Iris pigment epithelial cell (primary cell): ENCODE results near the gene ANAPC2.
"Not testable (repeated sequence)": the region's sequence is repeated elsewhere in the genome, so short reads cannot be mapped to it uniquely, and the experiment has no call there.

Experiments used
- DNase-seq: peaks from one replicate; pipeline ENCODE4 v3.0.0-alpha.2; 2011; ENCODE audit warnings: low read depth

The ANAPC2 gene

DNA sequence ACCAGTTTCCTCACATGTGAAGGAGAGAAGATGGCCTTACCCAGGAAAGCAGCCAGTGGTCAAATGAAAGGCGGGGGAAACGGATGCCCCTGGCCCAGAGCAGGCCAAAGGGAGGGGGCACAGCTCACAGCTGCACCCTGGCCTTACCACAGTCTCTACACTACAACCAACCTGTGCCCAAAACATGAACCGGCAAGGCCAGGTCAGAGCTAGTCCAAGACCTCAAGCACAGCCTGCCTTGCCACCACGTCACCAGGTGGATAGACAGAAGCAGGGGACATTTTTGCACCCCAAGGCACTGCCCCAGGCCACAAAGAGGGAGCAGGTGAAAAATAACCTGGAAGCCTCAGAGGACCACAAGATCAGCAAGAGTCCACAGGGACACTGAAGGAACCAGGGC lies 44.9 kb downstream of the ANAPC2 start:
- DNase-seq = no peak

- no peak for DNase-seq
Observed at GRCh38 chr9:137141976-137142936, 46.1 kb downstream of the ANAPC2 start.

DNA sequence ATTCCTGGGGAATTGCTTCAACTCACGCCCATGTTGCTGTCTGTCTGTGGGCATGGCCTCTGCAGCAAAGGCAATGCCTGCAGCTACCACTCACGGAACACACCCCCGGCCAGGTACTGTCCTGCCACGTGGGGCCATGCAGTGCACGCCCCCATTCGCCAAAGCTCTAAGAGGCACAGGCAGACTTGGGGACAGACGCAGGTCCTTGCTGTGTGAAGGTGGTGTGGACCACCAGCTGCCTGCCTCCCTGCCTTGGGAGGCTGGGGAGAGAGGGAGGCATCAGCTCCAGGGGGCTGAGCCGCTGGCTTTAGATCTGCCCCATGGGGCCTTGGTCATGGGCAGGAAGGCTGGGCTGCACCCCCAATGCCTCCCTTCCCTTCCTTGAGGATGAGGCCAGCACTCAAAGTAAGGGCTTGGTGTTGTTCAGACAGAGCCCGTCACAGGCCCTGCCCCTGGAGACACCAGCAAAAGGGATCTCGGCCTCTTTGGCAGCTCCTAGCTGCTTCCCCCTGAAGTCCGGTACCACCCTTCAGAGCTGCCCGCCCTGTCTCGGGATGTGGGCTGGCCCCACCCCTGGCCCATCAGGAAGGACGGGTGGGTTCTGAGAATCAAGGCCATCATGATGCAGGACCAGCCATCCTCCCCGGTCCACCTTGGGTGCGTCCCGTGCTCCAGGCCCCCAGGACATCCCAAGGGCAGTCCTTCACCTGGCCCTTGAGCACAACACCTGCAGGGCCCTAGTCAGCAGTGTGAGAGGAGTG lies 47.1 kb downstream of the ANAPC2 start:
- no peak for DNase-seq

DNA sequence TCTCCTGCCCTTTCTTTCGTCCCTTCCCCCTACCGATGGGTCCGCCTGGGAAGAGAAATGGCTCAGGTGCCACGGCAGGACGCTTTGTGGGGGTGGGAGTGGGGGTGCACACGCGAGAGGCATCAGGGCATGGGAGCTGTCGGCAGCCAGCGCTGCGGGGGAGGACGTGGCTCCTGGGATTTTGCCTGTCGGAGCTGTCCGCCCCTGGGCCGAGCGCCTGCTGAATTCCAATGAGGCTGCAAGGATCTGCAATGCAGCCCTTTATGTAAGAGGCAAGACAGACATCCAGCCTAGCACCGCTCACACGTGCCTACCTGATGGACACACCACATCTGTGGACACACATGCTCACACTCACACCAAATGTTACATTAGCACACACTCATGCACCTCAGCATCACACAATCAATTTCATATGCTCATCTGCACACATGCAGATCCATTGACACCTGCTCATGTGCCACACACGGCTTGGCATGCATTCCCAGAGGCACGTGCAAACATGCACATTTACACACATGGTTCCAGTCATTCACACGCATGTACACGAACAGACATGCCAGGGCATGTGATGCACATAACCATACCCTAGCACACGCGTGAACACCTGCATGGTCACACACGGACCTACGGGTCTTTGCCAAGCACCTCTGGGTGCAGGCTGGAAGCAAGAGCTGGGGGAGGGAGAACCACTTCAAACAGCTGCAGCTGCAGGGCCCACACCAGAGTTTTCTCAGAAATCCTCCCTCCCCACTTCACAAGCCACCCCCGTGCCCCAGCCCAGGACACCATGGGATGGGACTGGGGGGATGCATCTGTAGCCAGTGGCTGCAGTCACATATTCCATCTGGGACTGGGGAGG lies 48.0 kb downstream of the ANAPC2 start:
- DNase-seq = no peak

DNA sequence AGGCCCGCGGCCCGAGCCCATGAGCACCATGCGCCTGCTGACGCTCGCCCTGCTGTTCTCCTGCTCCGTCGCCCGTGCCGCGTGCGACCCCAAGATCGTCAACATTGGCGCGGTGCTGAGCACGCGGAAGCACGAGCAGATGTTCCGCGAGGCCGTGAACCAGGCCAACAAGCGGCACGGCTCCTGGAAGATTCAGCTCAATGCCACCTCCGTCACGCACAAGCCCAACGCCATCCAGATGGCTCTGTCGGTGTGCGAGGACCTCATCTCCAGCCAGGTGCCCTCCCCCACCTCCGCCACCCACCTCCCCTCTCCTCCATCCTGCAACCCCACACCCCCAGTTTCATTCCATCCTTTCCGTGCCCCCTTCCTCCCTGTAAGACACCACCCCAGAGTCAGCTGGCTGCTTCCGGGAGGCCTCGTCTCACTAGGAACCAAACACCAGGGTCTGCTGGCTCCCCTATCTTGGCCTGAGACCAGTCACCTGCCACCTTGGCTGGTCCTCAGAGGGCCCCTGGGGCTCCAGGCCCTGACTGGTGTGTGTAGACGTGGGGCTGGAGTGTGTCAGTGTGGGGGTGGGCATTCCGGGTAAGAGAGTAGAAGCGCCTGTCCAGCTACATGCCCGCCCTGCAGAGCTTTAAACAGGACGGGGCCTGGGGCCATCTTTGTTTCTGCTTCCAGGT lies 48.8 kb downstream of the ANAPC2 start:
- DNase-seq = no peak

DNA sequence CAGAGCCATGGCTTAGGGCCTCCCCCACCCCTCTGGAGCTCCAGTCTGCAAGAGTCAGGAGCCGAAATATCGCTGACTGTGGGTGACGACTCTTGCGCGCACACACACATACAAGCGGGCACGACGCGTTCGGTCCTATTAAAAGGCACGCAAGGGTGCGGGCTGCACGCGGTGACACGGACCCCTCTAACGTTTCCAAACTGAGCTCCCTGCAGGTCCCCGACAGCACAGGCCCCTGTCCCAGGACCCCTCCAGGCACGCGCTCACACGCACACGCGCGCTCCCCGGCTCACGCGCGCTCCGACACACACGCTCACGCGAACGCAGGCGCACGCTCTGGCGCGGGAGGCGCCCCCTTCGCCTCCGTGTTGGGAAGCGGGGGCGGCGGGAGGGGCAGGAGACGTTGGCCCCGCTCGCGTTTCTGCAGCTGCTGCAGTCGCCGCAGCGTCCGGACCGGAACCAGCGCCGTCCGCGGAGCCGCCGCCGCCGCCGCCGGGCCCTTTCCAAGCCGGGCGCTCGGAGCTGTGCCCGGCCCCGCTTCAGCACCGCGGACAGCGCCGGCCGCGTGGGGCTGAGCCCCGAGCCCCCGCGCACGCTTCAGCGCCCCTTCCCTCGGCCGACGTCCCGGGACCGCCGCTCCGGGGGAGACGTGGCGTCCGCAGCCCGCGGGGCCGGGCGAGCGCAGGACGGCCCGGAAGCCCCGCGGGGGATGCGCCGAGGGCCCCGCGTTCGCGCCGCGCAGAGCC lies 49.5 kb downstream of the ANAPC2 start, which contains the start of gene GRIN1:
Gene GRIN1, plus strand, starts transcription at position 433 of the 746 bp plus-strand sequence. CDS start 333 bp downstream, outside the sequence.
- peak; percentile 24 for DNase-seq

GRCh38 chr9:137138058-137138721 lies 50.2 kb downstream of the ANAPC2 start:
- DNase-seq = no peak

DNA sequence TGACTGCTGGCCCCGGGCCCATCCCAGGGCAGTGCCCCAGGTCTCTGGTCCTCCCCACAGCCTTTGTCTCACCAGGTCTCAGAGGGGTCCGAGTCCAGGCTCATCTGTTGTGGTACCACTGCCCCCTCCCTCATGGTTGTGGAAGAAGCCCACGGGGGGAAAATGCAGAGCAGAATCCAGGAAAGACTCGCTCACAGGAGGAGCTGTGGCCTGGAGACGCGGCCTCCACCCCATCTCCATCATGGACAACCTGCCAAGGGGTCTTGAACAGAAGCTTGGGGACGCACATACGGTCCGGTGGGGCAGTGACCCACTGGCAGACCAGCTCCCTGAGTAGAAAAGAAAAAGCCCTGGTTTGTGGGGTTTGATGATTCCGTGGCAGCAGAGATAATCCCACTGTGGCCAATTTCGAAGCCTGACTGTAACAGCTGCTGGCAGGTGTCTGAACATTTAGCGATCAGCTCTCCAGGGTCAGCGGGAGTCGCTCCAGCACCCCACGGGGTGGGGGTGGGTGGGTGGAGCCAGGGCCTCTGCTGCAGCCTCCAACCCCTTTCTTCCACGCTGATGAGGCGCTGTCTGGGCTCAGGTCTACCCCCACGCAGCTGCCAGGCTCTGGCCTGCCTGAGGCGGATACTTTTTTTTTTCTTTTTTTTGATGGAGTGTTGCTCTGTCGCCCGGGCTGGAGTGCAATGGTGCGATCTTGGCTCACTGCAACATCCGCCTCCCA lies 51.3 kb downstream of the ANAPC2 start:
- DNase-seq = no peak

GRCh38 chr9:137136261-137136880 lies 52.0 kb downstream of the ANAPC2 start:
- no peak for DNase-seq

GRCh38 chr9:137135154-137135553 lies 53.2 kb downstream of the ANAPC2 start:
- DNase-seq = not testable (repeated sequence)

DNA sequence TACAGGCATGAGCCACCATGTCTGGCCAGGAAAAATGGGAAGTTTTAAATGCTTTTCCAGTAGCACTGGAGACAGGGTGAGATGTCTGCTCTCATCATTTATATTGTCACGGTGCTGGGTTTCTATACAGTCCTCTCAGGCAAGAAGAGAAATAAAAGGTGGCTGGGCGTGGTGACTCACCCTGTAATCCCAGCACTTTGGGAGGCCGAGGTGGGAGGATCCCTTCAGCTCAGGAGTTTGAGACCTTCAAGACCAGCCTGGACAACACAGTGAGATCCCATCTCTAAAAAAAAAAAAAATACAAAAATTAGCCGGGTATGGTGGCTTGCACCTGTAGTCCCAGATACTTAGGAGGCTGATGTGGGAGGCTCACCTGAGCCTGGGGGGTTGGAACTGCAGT lies 54.2 kb downstream of the ANAPC2 start:
- no peak for DNase-seq

DNA sequence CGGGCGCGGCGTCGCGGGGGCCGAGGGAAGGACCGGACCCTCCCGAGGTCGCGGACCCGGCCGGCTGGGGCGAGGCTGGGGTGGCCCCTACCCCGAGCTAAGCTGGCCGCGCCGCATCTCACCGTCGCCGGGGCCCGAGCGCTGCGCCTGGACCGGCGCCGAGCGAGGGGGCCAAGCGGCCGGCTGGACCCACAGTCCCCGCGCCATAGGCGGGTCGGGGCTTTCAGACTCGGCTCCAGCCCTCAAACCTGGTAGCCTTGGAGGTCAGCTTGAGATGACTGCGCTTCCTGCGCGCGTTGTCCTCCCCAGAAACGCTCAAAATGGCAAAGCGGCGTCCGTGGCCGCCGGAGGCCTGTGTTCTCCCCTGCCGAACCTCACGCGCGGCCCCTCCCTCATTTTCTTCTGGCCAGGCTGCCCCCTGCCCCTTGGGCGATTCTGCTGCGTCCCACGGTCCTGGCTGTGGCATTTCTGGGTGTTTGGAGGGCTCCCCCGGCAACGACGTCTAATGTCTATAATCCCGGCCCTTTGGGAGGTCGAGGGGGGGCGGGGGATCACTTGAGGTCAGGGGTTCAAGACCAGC lies 58.1 kb downstream of the ANAPC2 start:
- DNase-seq = no peak

DNA sequence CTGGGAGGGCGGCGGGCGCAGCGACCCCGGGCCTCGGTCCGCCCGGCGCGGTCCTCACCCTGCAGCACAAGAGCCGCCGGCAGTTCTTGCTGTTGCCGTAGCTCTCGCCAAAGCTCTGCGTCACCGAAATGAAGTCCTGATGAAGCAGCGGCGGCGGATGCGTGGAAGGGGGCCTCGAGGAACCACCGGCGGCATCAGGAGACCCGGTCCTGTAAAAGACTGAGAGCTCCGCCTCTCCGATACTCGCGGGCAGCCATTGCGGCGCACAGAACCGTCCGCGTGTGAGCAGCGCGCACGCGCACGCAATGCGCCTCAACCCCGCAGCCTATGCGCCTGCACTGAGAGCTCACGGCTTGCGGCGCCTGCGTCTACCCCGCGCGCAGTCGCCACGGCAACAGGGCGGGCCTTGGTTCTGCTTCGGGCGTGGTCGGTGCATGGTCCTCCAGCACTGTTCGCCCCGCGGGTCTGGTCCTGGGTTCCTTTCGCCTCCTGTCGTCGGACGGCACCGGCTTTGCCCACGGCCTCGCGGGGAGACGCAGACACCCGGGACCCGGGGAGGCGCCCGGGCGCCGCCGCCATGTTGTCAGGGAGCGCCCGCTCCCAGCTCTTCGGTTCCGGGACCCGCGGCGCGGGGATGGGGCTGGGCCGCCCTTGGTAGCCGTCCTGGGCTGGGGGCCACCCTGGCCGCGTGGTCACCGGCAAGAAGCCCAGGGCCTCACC lies 58.7 kb downstream of the ANAPC2 start:
- peak; percentile 94 for DNase-seq

DNA sequence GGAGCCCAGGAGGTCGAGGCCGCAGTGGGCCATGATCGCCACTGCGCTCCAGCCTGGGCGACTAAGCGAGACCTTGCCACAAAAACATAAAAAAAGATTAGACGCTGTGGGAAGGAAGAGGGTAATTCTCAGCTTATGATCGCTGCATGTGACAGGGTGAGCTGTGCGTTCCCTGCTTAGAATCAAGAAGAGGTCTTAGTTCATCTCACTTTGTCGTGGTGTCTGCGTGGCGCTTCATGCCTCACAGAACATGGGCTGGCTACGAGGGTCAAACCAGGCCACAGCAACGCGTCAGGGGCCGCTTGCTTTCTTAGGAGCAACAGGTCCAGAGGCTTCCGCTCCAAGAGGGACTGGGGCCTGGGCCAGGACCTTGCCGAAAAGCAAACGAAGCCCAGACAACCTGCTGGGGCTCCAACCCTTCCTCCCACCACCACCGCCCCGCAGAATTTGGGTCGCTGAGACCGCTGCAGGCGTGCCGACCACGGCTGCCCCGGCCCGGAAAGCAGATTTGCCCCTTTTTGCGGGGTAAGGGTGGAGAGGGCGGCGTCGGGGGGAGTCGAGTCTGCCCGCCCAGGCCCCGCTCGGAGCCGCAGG lies 59.4 kb downstream of the ANAPC2 start:
- peak; percentile 32 for DNase-seq

GRCh38 chr9:137128158-137128861 lies 60.0 kb downstream of the ANAPC2 start:
- DNase-seq = no peak

DNA sequence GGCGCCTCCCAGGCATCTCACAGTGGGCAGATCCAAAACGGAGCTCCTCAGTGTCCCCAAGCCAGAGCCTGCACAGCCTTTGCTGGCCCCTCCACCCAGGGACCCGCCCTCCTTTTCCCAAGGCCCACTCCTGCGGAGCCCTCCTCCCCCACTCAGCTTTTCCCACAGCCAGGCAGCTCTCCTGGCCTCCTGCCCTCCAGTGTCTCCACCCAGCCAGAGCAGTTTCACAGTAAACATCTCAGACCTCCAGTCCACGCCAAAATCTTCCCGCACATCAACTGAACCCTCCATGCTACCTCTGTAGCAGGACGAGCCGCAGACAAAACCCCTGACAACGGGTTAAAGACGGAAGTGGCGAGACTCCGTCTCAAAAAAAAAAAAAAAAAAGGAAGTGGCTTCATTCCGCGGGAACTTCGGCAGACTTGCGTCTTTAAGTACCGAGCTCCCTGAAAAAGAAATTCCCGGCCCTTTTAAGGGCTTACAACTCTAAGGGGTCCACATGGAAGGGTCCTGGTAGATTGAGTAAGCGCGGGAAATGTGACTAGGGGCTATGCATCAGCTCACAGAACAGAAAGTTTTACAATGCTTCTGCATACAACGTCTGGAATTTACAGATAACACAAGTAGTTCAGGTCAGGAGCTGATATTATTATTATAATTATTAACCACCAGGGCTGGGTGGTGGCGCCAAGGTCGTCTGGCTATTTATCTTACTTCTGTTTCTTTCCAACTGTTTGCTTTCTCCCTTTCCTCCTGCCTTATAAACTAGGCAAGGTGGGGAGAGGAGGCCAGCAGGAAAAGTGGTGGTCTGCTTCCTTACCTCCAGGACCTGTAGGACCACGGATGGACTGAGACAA lies 60.8 kb downstream of the ANAPC2 start:
- DNase-seq = peak; percentile 32
